Ovary (tissue), 3 donors: ENCODE measurements around the gene CCDC83.
"Not testable (repeated sequence)": the region's sequence is repeated elsewhere in the genome, so short reads cannot be mapped to it uniquely, and the experiment has no call there.

Experiments used
- CTCF ChIP-seq, 3 donors: fragments of 450-650 bp in 2 of 3; fragments of 200-600 bp in 1 of 3; IDR thresholded peaks; one replicate each; pipeline versions ENCODE4 v1.5.1 to v1.8.0; 2016 to 2022; ENCODE audit warnings: antibody characterized with exemption in 3 of 3, mild to moderate bottlenecking in 1 of 3
- EP300 ChIP-seq: sonication (generic); formaldehyde crosslinking; IDR thresholded peaks from one replicate; pipeline ENCODE4 v1.6.1; 2017; ENCODE audit warnings: antibody characterized with exemption
- POLR2A ChIP-seq: fragments of 450-650 bp; IDR thresholded peaks from one replicate; pipeline ENCODE4 v1.6.1; 2017; ENCODE audit warnings: antibody characterized with exemption, mild to moderate bottlenecking, moderate library complexity
- donor health status: DM: no; HTN: no; CAD: no.

- not testable (repeated sequence) for TF ChIP-seq CTCF (IDR thresholded peaks at IDR 0.05); POLR2A; EP300
Observed at GRCh38 chr11:85926653-85927214, 71.6 kb downstream of the CCDC83 start.
